Measurements from ENCODE around the gene ZSCAN5B.
"Not testable (repeated sequence)": the region's sequence is repeated elsewhere in the genome, so short reads cannot be mapped to it uniquely, and the experiment has no call there.

ZSCAN5B gene, protein sequence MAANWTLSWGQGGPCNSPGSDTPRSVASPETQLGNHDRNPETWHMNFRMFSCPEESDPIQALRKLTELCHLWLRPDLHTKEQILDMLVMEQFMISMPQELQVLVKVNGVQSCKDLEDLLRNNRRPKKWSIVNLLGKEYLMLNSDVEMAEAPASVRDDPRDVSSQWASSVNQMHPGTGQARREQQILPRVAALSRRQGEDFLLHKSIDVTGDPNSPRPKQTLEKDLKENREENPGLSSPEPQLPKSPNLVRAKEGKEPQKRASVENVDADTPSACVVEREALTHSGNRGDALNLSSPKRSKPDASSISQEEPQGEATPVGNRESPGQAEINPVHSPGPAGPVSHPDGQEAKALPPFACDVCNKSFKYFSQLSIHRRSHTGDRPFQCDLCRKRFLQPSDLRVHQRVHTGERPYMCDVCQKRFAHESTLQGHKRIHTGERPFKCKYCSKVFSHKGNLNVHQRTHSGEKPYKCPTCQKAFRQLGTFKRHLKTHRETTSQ

DNA sequence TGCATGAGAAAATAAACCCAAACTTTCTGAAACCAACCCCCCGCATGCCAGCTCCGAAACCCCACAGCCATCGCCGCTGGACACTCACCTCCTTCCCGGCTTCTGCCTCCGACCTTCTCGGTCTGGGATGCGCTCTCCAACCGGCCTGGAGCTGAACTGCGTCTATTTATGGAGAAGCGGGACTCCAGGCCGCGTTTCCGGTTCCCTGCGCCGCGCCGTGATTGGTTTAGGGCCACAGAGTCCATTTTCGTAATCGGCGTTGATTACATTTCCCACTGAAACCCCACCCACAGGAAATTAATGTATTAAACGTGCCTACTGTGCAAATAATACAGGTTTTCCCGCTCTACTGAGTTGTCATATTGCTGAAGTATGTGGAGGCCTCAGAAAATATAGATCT is at the start of gene ZSCAN5B:
ZSCAN5B (minus strand) TSS at position 138 of the 400 bp plus-strand sequence. CDS start 4,731 bp downstream, outside the sequence.
- not testable (repeated sequence) for H3K27ac Mint-ChIP-seq; H3K27me3 Mint-ChIP-seq (ENCODE audit: low read depth, poor library complexity); H3K36me3 Mint-ChIP-seq (ENCODE audit: low read depth); H3K4me3 Mint-ChIP-seq; DNase-seq; H3K4me1 Mint-ChIP-seq
- H3K9me3 Mint-ChIP-seq = peaks cover 56% of the 10 kb centered on the region

DNA sequence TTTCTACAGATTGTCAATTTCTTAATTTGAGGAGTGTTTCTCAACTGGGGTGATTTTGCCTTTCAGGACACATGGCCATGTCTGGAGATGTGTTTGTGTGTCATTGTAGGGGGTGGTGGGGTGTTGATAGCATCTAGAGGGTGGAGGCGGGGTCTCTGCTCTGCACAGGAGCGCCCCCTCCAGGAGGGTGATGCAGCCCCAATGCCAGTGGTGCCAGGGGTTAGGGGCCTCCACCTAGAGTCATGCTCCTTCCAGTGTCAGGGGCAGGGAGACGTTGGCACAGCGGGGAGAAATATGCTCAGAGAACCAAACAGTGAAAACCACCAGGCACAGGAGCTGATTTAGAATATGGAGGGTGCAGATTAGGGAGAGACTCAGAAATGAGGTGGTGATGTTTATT is 48.2 kb upstream of the ZSCAN5B start:
- Mint-ChIP-seq H3K27ac (peak overlapping the region; percentile 17), H3K9me3 (peaks cover 63% of the 10 kb centered on the region)
- not testable (repeated sequence) for H3K4me3 Mint-ChIP-seq; DNase-seq; H3K27me3 Mint-ChIP-seq (ENCODE audit: low read depth, poor library complexity); H3K36me3 Mint-ChIP-seq (ENCODE audit: low read depth); H3K4me1 Mint-ChIP-seq

DNA sequence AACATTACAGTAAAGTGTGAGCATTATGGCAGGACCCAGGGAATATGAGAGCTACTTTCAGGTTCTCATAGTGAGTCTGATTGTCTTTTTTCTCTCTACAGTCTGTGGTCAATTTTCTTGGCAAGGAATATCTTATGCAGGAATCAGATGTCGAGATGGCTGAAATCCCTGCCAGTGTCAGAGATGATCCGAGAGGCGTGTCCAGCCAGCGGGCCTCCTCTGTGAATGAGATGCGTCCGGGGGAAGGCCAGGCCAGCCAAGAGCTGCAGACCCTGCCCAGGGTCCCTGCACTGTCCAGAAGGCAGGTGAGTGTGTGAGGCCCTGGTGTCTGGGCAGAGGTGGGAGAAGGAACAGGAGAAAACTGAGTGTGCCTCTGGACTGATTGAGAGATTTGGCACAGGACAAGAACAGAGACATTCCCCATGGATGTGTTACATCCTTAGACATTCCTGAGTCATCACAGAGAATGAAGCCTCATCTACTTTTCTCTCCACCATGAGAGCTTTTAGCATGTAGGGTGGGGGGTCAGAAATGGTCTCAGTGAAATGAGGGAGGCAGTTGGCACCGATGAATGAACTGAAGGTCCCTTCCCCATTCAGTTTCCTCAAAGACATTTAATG is 47.6 kb upstream of the ZSCAN5B start:
- no peaks in the 10 kb centered on the region for H3K4me1 Mint-ChIP-seq
- H3K4me3 Mint-ChIP-seq = no peak overlapping the region
- peaks cover 10% of the 10 kb centered on the region for H3K27me3 Mint-ChIP-seq (ENCODE audit: low read depth, poor library complexity)
- no peak for DNase-seq
- no peak overlapping the region for H3K27ac Mint-ChIP-seq
- TF ChIP-seq, protein P1, sequence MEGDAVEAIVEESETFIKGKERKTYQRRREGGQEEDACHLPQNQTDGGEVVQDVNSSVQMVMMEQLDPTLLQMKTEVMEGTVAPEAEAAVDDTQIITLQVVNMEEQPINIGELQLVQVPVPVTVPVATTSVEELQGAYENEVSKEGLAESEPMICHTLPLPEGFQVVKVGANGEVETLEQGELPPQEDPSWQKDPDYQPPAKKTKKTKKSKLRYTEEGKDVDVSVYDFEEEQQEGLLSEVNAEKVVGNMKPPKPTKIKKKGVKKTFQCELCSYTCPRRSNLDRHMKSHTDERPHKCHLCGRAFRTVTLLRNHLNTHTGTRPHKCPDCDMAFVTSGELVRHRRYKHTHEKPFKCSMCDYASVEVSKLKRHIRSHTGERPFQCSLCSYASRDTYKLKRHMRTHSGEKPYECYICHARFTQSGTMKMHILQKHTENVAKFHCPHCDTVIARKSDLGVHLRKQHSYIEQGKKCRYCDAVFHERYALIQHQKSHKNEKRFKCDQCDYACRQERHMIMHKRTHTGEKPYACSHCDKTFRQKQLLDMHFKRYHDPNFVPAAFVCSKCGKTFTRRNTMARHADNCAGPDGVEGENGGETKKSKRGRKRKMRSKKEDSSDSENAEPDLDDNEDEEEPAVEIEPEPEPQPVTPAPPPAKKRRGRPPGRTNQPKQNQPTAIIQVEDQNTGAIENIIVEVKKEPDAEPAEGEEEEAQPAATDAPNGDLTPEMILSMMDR (IDR thresholded peaks at IDR 0.05) = no peak
- peaks cover 4% of the 10 kb centered on the region for H3K36me3 Mint-ChIP-seq (ENCODE audit: low read depth)
- H3K9me3 Mint-ChIP-seq = peaks cover 59% of the 10 kb centered on the region

DNA sequence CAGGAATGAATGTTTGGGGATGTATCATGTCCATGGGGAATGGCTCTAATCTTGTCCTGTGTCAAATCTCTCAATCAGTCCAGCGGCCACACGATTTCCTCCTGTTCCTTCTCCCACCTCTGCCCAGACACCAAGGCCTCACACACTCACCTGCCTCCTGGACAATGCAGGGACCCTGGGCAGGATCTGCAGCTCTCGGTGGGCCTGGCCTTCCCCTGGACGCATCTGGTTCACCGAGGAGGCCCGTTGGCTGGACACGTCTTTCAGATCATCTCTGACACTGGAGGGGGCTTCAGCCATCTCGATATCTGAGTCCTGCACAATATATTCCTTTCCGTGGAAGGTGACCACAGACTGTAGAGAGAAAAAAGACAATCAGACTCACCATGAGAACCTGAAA is 25.9 kb upstream of the ZSCAN5B start:
- Mint-ChIP-seq H3K27me3 (ENCODE audit: low read depth, poor library complexity) (peaks cover 6% of the 10 kb centered on the region), H3K9me3 (peaks cover 24% of the 10 kb centered on the region), H3K4me1 (no peaks in the 10 kb centered on the region), H3K4me3 (no peak overlapping the region), H3K36me3 (ENCODE audit: low read depth) (peaks cover 40% of the 10 kb centered on the region), H3K27ac (no peak overlapping the region)
- TF ChIP-seq, protein P1 (IDR thresholded peaks at IDR 0.05) = no peak
- DNase-seq = no peak

DNA sequence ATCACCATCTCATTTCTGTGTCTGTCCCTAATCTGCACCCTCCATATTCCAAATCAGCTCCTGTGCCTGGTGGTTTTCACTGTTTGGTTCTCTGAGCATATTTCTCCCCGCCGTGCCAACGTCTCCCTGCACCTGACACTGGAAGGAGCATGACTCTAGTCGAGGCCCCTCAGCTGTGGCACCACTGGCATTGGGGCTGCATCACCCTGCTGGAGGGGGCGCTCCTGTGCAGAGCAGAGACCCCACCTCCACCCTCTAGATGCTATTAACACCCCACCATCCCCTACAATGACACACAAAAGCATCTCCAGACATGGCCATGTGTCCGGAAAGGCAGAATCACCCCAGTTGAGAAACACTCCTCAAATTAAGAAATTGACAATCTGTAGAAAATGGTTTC is 25.3 kb upstream of the ZSCAN5B start:
- Mint-ChIP-seq H3K4me1 (no peaks in the 10 kb centered on the region), H3K27me3 (ENCODE audit: low read depth, poor library complexity) (peaks cover 5% of the 10 kb centered on the region), H3K36me3 (ENCODE audit: low read depth) (peaks cover 40% of the 10 kb centered on the region), H3K27ac (no peak overlapping the region), H3K4me3 (no peak overlapping the region), H3K9me3 (peaks cover 24% of the 10 kb centered on the region)
- DNase-seq = no peak
- TF ChIP-seq, protein P1 (IDR thresholded peaks at IDR 0.05) = no peak

DNA sequence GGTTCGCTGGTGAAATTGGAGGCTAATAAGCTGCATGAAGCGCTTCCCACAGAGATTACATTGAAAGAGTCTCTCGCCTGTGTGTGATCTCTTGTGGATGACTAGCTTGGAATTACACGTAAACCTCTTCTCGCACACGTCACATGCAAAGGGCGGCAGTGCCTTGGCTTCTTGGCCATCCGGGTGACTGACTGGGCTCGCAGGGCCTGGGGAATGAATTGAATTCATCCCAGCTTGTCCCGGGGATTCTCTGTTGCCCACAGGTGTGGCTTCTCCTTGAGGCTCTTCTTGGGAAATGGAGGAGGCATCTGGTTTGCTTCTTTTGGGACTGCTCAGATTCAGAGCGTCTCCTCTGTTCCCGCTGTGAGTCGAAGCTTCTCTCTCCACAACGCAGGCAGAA is 24.3 kb upstream of the ZSCAN5B start:
- H3K4me3 Mint-ChIP-seq = no peak overlapping the region
- peaks cover 29% of the 10 kb centered on the region for H3K9me3 Mint-ChIP-seq
- H3K36me3 Mint-ChIP-seq (ENCODE audit: low read depth) = peaks cover 40% of the 10 kb centered on the region
- peaks cover 9% of the 10 kb centered on the region for H3K27me3 Mint-ChIP-seq (ENCODE audit: low read depth, poor library complexity)
- no peak overlapping the region for H3K27ac Mint-ChIP-seq
- H3K4me1 Mint-ChIP-seq = no peaks in the 10 kb centered on the region
- TF ChIP-seq, protein P1 (IDR thresholded peaks at IDR 0.05) = no peak
- no peak for DNase-seq
